B cell (primary cell): Measurements from ENCODE around the gene SEMA7A. TPM values are rescaled to one million over a fixed set of nuclear protein-coding genes. Genes with fewer than 3 reads are reported as not detected.

Experiments
- ATAC-seq: fragments of 200-7000 bp; cut with Tn5 transposase; one replicate; pipeline ENCODE4 v1.10.0; 2021; ENCODE audit warnings: low read depth, mild to moderate bottlenecking, moderate number of reproducible peaks, moderate library complexity
- CTCF ChIA-PET: fragments of 350-600 bp; sonication (Branson Sonifier 250); formaldehyde crosslinking; loops from one replicate; lab custom pipeline; 2021; ENCODE audit warnings: antibody characterized with exemption, inconsistent platforms; lab: Charles Lee
- POLR2A ChIA-PET: fragments of 350-600 bp; sonication (Branson Sonifier 250); formaldehyde crosslinking; loops from one replicate; lab custom pipeline; 2021; ENCODE audit warnings: antibody characterized with exemption; lab: Charles Lee
- DNase-seq: peaks from one replicate; pipeline ENCODE4 v3.0.0; 2013
- H2AFZ ChIP-seq: 2 replicates; pipeline ENCODE4 v1.6.1; 2012; ENCODE audit warnings: mild to moderate bottlenecking, low read depth, low read length; ENCODE audit not compliant: insufficient read depth, poor library complexity, severe bottlenecking
- H3K27ac ChIP-seq, 2 donors: 1 replicate in 1 of 2; 2 replicates in 1 of 2; pipeline ENCODE4 v1.5.1; 2012 to 2013; ENCODE audit warnings: low read length in 2 of 2, mild to moderate bottlenecking in 2 of 2, moderate library complexity in 1 of 2
- H3K27me3 ChIP-seq, 4 experiments: fragments of 200-600 bp in 1 of 4; sonication (generic) in 1 of 4; replicated peaks in 1 of 4; 1 replicate in 2 of 4; 2 replicates in 2 of 4; pipeline versions ENCODE4 v1.6.1 to v1.7.0; 2013 to 2016; ENCODE audit warnings: low read length in 3 of 4, mild to moderate bottlenecking in 2 of 4, mixed read lengths in 1 of 4, moderate library complexity in 1 of 4; ENCODE audit not compliant: insufficient read depth in 4 of 4, control insufficient read depth in 3 of 4; ENCODE audit errors: control extremely low read depth in 1 of 4
- H3K36me3 ChIP-seq, 2 experiments: replicated peaks in 1 of 2; 1 replicate in 1 of 2; 2 replicates in 1 of 2; pipeline versions ENCODE4 v1.6.1 to v1.7.1; 2013; ENCODE audit warnings: low read length in 1 of 2; ENCODE audit not compliant: insufficient read depth in 2 of 2, control insufficient read depth in 1 of 2; ENCODE audit errors: control extremely low read depth in 1 of 2, extremely low read depth in 1 of 2
- H3K4me1 ChIP-seq, 2 donors: fragments of 200-600 bp in 1 of 2; sonication (generic) in 1 of 2; 1 replicate in 1 of 2; 2 replicates in 1 of 2; pipeline versions ENCODE4 v1.5.1 to v1.6.1; 2013 to 2017; ENCODE audit warnings: low read length in 2 of 2; ENCODE audit not compliant: control insufficient read depth in 2 of 2, insufficient read depth in 2 of 2
- H3K4me2 ChIP-seq: replicated peaks from 2 replicates; pipeline ENCODE3; 2012; ENCODE audit warnings: mild to moderate bottlenecking, low read depth, low read length; ENCODE audit not compliant: poor library complexity, severe bottlenecking
- H3K4me3 ChIP-seq, 5 experiments: fragments of 200-600 bp in 1 of 5; sonication (generic) in 1 of 5; 1 replicate in 3 of 5; 2 replicates in 2 of 5; pipeline versions ENCODE4 v1.5.1 to v1.7.0; 2011 to 2016; ENCODE audit warnings: low read length in 4 of 5, mild to moderate bottlenecking in 4 of 5, low read depth in 2 of 5, control low read depth in 1 of 5, moderate library complexity in 1 of 5; ENCODE audit not compliant: insufficient read depth in 1 of 5; ENCODE audit errors: control extremely low read depth in 1 of 5, extremely low read depth in 1 of 5
- H3K79me2 ChIP-seq: fragments of 200-600 bp; sonication (generic); one replicate; pipeline ENCODE4 v1.6.0; 2016; ENCODE audit warnings: low read length; ENCODE audit not compliant: control insufficient read depth, insufficient read depth
- H3K9ac ChIP-seq: fragments of 200-600 bp; sonication (generic); 2 replicates; pipeline ENCODE4 v1.6.1; 2017; ENCODE audit warnings: mild to moderate bottlenecking, low read length, moderate library complexity
- H3K9me3 ChIP-seq, 3 donors: one replicate each; pipeline versions ENCODE4 v1.6.1 to v1.7.1; 2013; ENCODE audit warnings: low read length in 2 of 3; ENCODE audit not compliant: control insufficient read depth in 2 of 3, insufficient read depth in 1 of 3; ENCODE audit errors: control extremely low read depth in 1 of 3
- H4K20me1 ChIP-seq: 2 replicates; pipeline ENCODE4 v1.6.0; 2012; ENCODE audit warnings: mild to moderate bottlenecking, low read length; ENCODE audit not compliant: insufficient read depth, control insufficient read depth, poor library complexity, severe bottlenecking
- H3K27ac Mint-ChIP-seq: one replicate; pipeline ENCODE4 v1.8.0; 2021; ENCODE audit warnings: mixed read lengths
- H3K27me3 Mint-ChIP-seq: one replicate; pipeline ENCODE4 v1.8.0; 2021; ENCODE audit warnings: mixed read lengths
- H3K4me1 Mint-ChIP-seq: one replicate; pipeline ENCODE4 v1.8.0; 2021; ENCODE audit warnings: mixed read lengths
- H3K4me3 Mint-ChIP-seq: one replicate; pipeline ENCODE4 v1.8.0; 2021; ENCODE audit warnings: mixed read lengths
- H3K9me3 Mint-ChIP-seq: one replicate; pipeline ENCODE4 v1.8.0; 2022; ENCODE audit warnings: mixed read lengths; ENCODE audit not compliant: insufficient read depth
- EZH2 ChIP-seq: IDR thresholded peaks from 2 replicates; pipeline ENCODE4 v1.6.1; 2012; ENCODE audit warnings: borderline replicate concordance, low read depth, mild to moderate bottlenecking, moderate library complexity, low read length; ENCODE audit not compliant: insufficient read depth, poor library complexity, severe bottlenecking
- WGBS: methylation state at CpG from one replicate; pipeline ENCODE4 v1.1.5; 2013; ENCODE audit warnings: missing lambda C conversion rate; ENCODE audit not compliant: insufficient coverage; 5-methylcytosine and 5-hydroxymethylcytosine counted together
- intact Hi-C: fragments of 100-400 bp; cut with micrococcal nuclease; formaldehyde crosslinking; loops from one replicate; pipeline ENCODE4 v1.10.0; 2022
- polyA plus RNA-seq: library from polyadenylated mRNA; depleted of rRNA; stranded (reverse); fragments of >200 nt; gene quantifications from 2 replicates; pipeline ENCODE4 v1.2.3, GENCODE V29; 2012
- total RNA-seq, 2 donors: library from RNA; stranded (reverse); fragments of 120-200 nt in 1 of 2; gene quantifications; 1 replicate in 1 of 2; 2 replicates in 1 of 2; pipeline versions ENCODE4 v1.2.3 to v1.2.4, GENCODE V29; 2013 to 2022
- TF ChIP-seq, protein P1 (sequence below): fragments of 200-600 bp; IDR thresholded peaks from one replicate; pipeline ENCODE4 v1.8.0; 2022; ENCODE audit warnings: antibody characterized with exemption, mild to moderate bottlenecking

The SEMA7A gene
- total and polyA plus RNA-seq, 2 donors (not counting 1 experiment from before 2014, with no cell fraction given), result 42.0 to 44.2 TPM

GRCh38 chr15:74368121-74368520 lies 65.6 kb downstream of the SEMA7A start:
- H3K36me3 ChIP-seq, result no peaks in the 10 kb centered on the region
- no peak overlapping the region for H3K4me3 ChIP-seq
- WGBS, result 97% methylated on average over 3 of the region's 3 CpGs
- ATAC-seq (no peak), DNase-seq (no peak)
- peaks cover 13 to 14% of the 10 kb centered on the region in 2 donors for H3K4me1 ChIP-seq
- CTCF ChIA-PET, result interaction anchor here (0.9 to 23.1 kb wide), 7 partner anchors 11 to 400 kb away, joined by 3 to 855 read pairs (median 3); partner anchors contain the start of gene SEMA7A
- H3K27ac Mint-ChIP-seq, result no peak overlapping the region
- TF ChIP-seq, protein P1, sequence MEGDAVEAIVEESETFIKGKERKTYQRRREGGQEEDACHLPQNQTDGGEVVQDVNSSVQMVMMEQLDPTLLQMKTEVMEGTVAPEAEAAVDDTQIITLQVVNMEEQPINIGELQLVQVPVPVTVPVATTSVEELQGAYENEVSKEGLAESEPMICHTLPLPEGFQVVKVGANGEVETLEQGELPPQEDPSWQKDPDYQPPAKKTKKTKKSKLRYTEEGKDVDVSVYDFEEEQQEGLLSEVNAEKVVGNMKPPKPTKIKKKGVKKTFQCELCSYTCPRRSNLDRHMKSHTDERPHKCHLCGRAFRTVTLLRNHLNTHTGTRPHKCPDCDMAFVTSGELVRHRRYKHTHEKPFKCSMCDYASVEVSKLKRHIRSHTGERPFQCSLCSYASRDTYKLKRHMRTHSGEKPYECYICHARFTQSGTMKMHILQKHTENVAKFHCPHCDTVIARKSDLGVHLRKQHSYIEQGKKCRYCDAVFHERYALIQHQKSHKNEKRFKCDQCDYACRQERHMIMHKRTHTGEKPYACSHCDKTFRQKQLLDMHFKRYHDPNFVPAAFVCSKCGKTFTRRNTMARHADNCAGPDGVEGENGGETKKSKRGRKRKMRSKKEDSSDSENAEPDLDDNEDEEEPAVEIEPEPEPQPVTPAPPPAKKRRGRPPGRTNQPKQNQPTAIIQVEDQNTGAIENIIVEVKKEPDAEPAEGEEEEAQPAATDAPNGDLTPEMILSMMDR, result no peak
- no peak for TF ChIP-seq EZH2
- H3K27me3 ChIP-seq, result peaks cover 0 to 38% (median 26%) of the 10 kb centered on the region in 4 experiments
- no peak overlapping the region for H3K4me3 Mint-ChIP-seq
- no peak overlapping the region for H2AFZ ChIP-seq
- H3K27ac ChIP-seq, result no peak overlapping the region
- POLR2A ChIA-PET, result no interaction called here
- intact Hi-C loops, result no loop called here
- H3K9me3 ChIP-seq, result peaks cover 0 to 4% (median 0%) of the 10 kb centered on the region in 3 donors
- H3K9me3 Mint-ChIP-seq, result no peaks in the 10 kb centered on the region
- peaks cover 3% of the 10 kb centered on the region for H3K4me1 Mint-ChIP-seq
- no peak overlapping the region for H3K9ac ChIP-seq
- no peak overlapping the region for H3K4me2 ChIP-seq
- peaks cover 36% of the 10 kb centered on the region for H3K27me3 Mint-ChIP-seq
- no peaks in the 10 kb centered on the region for H3K79me2 ChIP-seq
- H4K20me1 ChIP-seq, result no peaks in the 10 kb centered on the region

- no peak within 1 kb of the TSS for H3K27ac ChIP-seq
- H4K20me1 ChIP-seq, result no peaks in the 10 kb centered on the region
- H3K4me1 Mint-ChIP-seq, result peaks cover 3% of the 10 kb centered on the region
- no peak within 1 kb of the TSS for H3K4me2 ChIP-seq
- CTCF ChIA-PET, result interaction anchor here (0.9 to 9.8 kb wide), 5 partner anchors 12 to 266 kb away, joined by 3 to 113 read pairs (median 3); no protein-coding TSS in a partner anchor
- no peak for TF ChIP-seq EZH2
- TF ChIP-seq, protein P1, result no peak
- no peak within 1 kb of the TSS for H2AFZ ChIP-seq
- H3K4me3 Mint-ChIP-seq, result peak within 1 kb of the TSS; percentile 32
- H3K9ac ChIP-seq, result no peak within 1 kb of the TSS
- no peak within 1 kb of the TSS for H3K27ac Mint-ChIP-seq
- intact Hi-C loops, result no loop called here
- peaks cover 0 to 38% (median 26%) of the 10 kb centered on the region in 4 experiments for H3K27me3 ChIP-seq
- no peak within 1 kb of the TSS for H3K4me3 ChIP-seq
- no peaks in the 10 kb centered on the region for H3K9me3 Mint-ChIP-seq
- no peaks in the 10 kb centered on the region for H3K79me2 ChIP-seq
- H3K9me3 ChIP-seq, result peaks cover 0 to 4% (median 0%) of the 10 kb centered on the region in 3 donors
- DNase-seq (no peak), ATAC-seq (no peak)
- POLR2A ChIA-PET, result no interaction called here
- peaks cover 36% of the 10 kb centered on the region for H3K27me3 Mint-ChIP-seq
- 93% methylated on average over 12 of the region's 12 CpGs for WGBS
- H3K4me1 ChIP-seq, result peaks cover 13 to 14% of the 10 kb centered on the region in 2 donors
- H3K36me3 ChIP-seq, result no peaks in the 10 kb centered on the region
Observed at GRCh38 chr15:74367296-74367854, 66.4 kb downstream of the SEMA7A start, which contains the start of gene CYP11A1. CYP11A1 (minus strand) TSS chr15:74367646; CDS start chr15:74367585, 61 bp downstream.
